T-helper 2 cell treated with Interferon-gamma antibody and Interleukin-4, amounts not matched to agents 5 μg/mL and 100 μg/mL, for 36 hours (primary cell): ENCODE measurements around the gene HOXA9.

Experiments
- DNase-seq: peaks from one replicate; pipeline ENCODE4 v3.0.0; 2021; ENCODE audit warnings: low spot score
- H3K27ac Mint-ChIP-seq: one replicate; pipeline ENCODE4 v1.8.0; 2021; ENCODE audit warnings: mild to moderate bottlenecking, mixed read lengths
- H3K27me3 Mint-ChIP-seq: one replicate; pipeline ENCODE4 v1.8.0; 2021; ENCODE audit warnings: low read depth, mixed read lengths
- H3K36me3 Mint-ChIP-seq: one replicate; pipeline ENCODE4 v1.8.0; 2021; ENCODE audit warnings: low read depth, mixed read lengths
- H3K4me1 Mint-ChIP-seq: one replicate; pipeline ENCODE4 v1.8.0; 2021; ENCODE audit warnings: low read depth, mixed read lengths
- H3K4me3 Mint-ChIP-seq: one replicate; pipeline ENCODE4 v1.8.0; 2022; ENCODE audit warnings: mild to moderate bottlenecking, moderate library complexity, mixed read lengths
- H3K9me3 Mint-ChIP-seq: one replicate; pipeline ENCODE4 v1.8.0; 2021; ENCODE audit warnings: mixed read lengths

Gene HOXA9

DNA sequence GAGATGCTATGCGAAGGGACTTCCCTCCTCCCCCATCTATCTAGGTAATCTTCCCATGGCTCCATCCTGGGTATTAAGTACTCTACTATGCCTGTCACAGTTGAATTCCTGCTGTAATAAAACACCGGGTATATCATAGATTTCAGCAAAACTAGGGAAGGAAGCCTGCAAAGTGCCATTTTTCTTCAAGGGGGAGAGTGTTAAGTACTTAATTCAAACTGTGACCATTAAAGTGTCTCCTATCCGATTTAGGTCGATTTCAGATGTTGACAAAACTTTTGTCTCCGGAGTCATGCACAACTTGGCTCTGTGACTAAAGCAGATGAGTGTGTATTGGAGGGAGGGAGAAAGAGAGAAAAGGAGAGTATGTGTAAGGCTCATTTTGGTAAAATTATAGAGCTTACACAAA lies 39.3 kb downstream of the HOXA9 start:
- H3K4me1 Mint-ChIP-seq: no peaks in the 10 kb centered on the region
- H3K9me3 Mint-ChIP-seq: no peaks in the 10 kb centered on the region
- no peak overlapping the region for H3K27ac Mint-ChIP-seq
- no peak overlapping the region for H3K4me3 Mint-ChIP-seq
- no peak for DNase-seq
- peaks cover 33% of the 10 kb centered on the region for H3K27me3 Mint-ChIP-seq
- no peaks in the 10 kb centered on the region for H3K36me3 Mint-ChIP-seq

GRCh38 chr7:27124902-27125689 lies 40.2 kb downstream of the HOXA9 start:
- no peaks in the 10 kb centered on the region for H3K36me3 Mint-ChIP-seq
- no peak for DNase-seq

GRCh38 chr7:27124096-27124901 lies 41.0 kb downstream of the HOXA9 start:
- H3K4me3 Mint-ChIP-seq: no peak overlapping the region
- no peak for DNase-seq
- H3K27me3 Mint-ChIP-seq: peaks cover 29% of the 10 kb centered on the region
- no peaks in the 10 kb centered on the region for H3K4me1 Mint-ChIP-seq
- H3K27ac Mint-ChIP-seq: no peak overlapping the region
- H3K36me3 Mint-ChIP-seq: no peaks in the 10 kb centered on the region
- H3K9me3 Mint-ChIP-seq: no peaks in the 10 kb centered on the region

More at GRCh38 chr7:27124902-27125689, 40.2 kb downstream of the HOXA9 start:
- no peaks in the 10 kb centered on the region for H3K4me1 Mint-ChIP-seq
- H3K4me3 Mint-ChIP-seq: no peak overlapping the region
- peaks cover 33% of the 10 kb centered on the region for H3K27me3 Mint-ChIP-seq
- no peak overlapping the region for H3K27ac Mint-ChIP-seq
- no peaks in the 10 kb centered on the region for H3K9me3 Mint-ChIP-seq

DNA sequence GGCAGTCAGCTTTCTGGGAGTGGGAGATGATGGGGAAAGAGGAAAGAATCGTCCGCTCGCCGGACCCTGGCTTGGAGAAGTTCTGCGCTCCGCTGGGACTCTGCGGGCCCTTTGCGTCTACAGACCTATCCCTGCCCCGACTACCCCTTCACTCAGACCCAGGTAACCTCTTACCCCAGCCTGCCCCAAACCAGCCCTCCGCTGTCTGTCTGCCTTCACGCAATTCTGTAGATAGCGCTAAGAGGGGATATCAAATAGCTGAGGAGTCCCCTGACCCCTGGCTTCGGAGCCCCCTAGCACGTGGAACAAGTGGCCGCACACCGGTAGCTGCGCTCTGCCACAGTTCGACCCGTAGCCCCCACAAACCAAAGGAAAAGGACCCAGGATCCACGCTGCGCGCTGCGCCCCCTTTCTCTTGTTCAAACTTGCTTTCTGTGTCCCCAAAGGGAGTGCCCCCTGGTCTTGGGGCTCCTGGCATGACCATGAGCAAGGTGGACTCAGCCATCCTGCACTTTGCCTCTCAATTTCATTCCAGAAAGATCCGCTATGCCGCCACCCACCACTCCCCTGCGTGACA lies 41.8 kb downstream of the HOXA9 start:
- H3K4me1 Mint-ChIP-seq: no peaks in the 10 kb centered on the region
- no peak for DNase-seq
- H3K4me3 Mint-ChIP-seq: no peak overlapping the region
- H3K9me3 Mint-ChIP-seq: no peaks in the 10 kb centered on the region
- no peak overlapping the region for H3K27ac Mint-ChIP-seq
- H3K36me3 Mint-ChIP-seq: no peaks in the 10 kb centered on the region
- H3K27me3 Mint-ChIP-seq: peaks cover 25% of the 10 kb centered on the region

- Mint-ChIP-seq H3K9me3 (no peaks in the 10 kb centered on the region), H3K27me3 (peaks cover 25% of the 10 kb centered on the region), H3K4me3 (no peak overlapping the region), H3K36me3 (no peaks in the 10 kb centered on the region), H3K4me1 (no peaks in the 10 kb centered on the region), H3K27ac (no peak overlapping the region)
- DNase-seq: no peak
These were observed 42.3 kb downstream of the HOXA9 start for GRCh38 chr7:27123007-27123476.

- Mint-ChIP-seq H3K27ac (no peak overlapping the region), H3K9me3 (no peaks in the 10 kb centered on the region), H3K27me3 (peaks cover 20% of the 10 kb centered on the region), H3K36me3 (no peaks in the 10 kb centered on the region), H3K4me1 (no peaks in the 10 kb centered on the region), H3K4me3 (no peak overlapping the region)
- no peak for DNase-seq
These were observed 43.0 kb downstream of the HOXA9 start for GRCh38 chr7:27122077-27122910.

- peaks cover 13% of the 10 kb centered on the region for H3K27me3 Mint-ChIP-seq
- no peak overlapping the region for H3K4me3 Mint-ChIP-seq
- H3K36me3 Mint-ChIP-seq: no peaks in the 10 kb centered on the region
- H3K9me3 Mint-ChIP-seq: no peaks in the 10 kb centered on the region
- no peak overlapping the region for H3K27ac Mint-ChIP-seq
- no peaks in the 10 kb centered on the region for H3K4me1 Mint-ChIP-seq
- no peak for DNase-seq
These were observed 43.7 kb downstream of the HOXA9 start for GRCh38 chr7:27121684-27122076.

DNA sequence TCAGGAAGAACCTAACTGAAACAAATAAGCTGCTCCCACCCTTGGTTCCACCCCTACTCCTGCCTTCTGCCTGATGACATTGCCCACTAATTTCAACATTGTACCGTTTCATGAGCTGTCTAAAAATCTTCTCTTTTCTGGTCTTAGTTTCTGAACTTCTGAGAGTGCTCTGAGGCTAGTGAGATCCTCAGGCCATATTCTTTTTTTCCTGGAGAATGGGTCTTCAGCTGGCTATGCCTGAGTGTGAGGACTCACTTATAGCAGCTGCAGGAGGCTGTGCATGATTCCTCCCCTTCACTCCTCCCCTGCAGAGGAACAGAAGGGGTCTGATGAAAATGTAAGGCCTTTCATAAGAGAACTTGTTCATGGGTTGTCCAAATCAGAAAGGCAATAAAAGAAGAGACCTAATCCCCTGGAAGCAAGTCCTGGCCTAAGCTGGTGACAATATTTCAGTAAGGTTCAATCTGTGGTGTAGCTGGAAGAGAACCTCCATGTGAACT lies 45.9 kb downstream of the HOXA9 start:
- Mint-ChIP-seq H3K27me3 (no peaks in the 10 kb centered on the region), H3K36me3 (no peaks in the 10 kb centered on the region), H3K4me1 (no peaks in the 10 kb centered on the region), H3K9me3 (no peaks in the 10 kb centered on the region), H3K27ac (no peak overlapping the region), H3K4me3 (no peak overlapping the region)
- no peak for DNase-seq

DNA sequence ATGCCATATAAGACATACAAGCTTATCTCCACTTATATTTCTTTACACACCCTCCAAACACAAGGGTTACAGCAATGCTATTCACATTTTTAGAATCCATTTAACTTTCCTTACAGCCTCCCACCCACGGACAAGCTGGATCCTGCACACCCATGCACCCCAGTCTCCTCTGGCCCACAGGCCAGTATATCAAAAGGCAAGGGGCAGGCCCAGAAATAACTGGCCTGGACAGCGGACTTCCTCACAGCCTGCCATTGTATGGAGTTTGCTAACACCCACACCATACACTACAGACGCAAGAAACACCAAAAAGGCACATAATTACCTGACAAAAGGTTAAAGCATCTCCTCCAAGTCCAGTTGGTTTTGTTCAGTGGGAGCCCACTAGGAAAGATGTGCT lies 46.8 kb downstream of the HOXA9 start:
- Mint-ChIP-seq H3K4me3 (no peak overlapping the region), H3K9me3 (no peaks in the 10 kb centered on the region), H3K27ac (no peak overlapping the region), H3K27me3 (no peaks in the 10 kb centered on the region), H3K4me1 (no peaks in the 10 kb centered on the region), H3K36me3 (no peaks in the 10 kb centered on the region)
- no peak for DNase-seq

GRCh38 chr7:27117887-27118491 lies 47.3 kb downstream of the HOXA9 start:
- Mint-ChIP-seq H3K27ac (no peak overlapping the region), H3K9me3 (no peaks in the 10 kb centered on the region), H3K4me1 (no peaks in the 10 kb centered on the region), H3K27me3 (no peaks in the 10 kb centered on the region), H3K36me3 (no peaks in the 10 kb centered on the region), H3K4me3 (no peak overlapping the region)
- DNase-seq: no peak

DNA sequence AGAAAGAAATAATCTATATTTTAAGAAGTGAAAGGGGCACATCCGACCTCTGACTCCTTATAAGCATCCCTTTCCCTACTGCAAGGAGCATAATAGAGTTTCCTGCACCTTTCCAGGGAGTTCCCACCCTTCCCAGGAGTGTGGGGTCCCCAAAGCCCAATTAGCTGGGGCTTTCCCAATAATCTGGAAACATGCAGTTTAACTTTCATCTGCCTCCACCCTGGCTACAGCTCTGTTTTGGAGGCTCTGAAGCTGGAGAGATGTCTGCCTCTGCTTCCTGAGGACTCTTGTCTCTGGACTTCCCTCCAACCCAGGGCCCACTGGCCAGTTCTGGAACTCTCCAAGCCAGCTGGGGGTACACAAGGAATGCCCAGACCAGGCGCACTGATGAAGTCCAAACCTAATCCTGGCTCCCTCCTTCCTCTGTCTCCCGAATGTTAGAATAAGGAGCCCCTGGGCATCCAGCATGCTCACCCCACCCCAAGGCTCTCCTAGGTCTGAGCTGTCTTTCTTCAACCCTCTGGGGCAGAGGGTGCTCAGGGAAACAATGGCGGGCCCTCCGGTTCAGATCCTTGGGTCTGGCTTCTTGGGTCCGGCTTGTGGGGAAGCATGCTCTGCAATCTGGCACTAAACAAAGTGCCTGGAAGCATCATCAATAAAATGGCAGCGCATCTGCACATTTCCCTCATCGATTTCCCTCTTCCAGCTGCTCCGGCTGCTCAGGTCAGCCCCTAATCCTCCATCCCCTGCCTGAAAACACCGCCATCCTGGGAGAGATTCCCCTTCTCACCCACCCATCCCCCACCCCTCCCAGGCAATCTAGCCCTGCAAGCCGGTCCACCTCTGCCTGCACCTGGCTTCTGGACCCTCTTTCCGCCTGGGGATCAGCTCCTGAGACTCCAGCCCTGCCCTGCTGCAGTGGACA lies 48.1 kb downstream of the HOXA9 start:
- H3K27me3 Mint-ChIP-seq: no peaks in the 10 kb centered on the region
- no peak overlapping the region for H3K27ac Mint-ChIP-seq
- no peaks in the 10 kb centered on the region for H3K36me3 Mint-ChIP-seq
- no peak for DNase-seq
- no peaks in the 10 kb centered on the region for H3K4me1 Mint-ChIP-seq
- no peaks in the 10 kb centered on the region for H3K9me3 Mint-ChIP-seq
- no peak overlapping the region for H3K4me3 Mint-ChIP-seq
